ENCODE results near the gene OBSCN.

OBSCN gene

GRCh38 chr1:228321435-228321834 lies 113.6 kb downstream of the OBSCN start:
- TF ChIP-seq CTCF (IDR thresholded peaks at IDR 0.05; ENCODE audit: borderline replicate concordance, control extremely low read depth, extremely low read depth, insufficient read depth, missing control alignments) = no peak
- in situ Hi-C loops (cut with MboI; ENCODE audit: low sequenced_read_pairs, unreplicated experiment) = no loop called here
- no peak for DNase-seq (ENCODE audit: low spot score)

GRCh38 chr1:228321895-228322294 lies 114.1 kb downstream of the OBSCN start:
- no peak for TF ChIP-seq CTCF (IDR thresholded peaks at IDR 0.05; ENCODE audit: borderline replicate concordance, control extremely low read depth, extremely low read depth, insufficient read depth, missing control alignments)
- in situ Hi-C loops (cut with MboI; ENCODE audit: low sequenced_read_pairs, unreplicated experiment) = no loop called here
- DNase-seq (ENCODE audit: low spot score) = no peak

- TF ChIP-seq CTCF (IDR thresholded peaks at IDR 0.05; ENCODE audit: borderline replicate concordance, control extremely low read depth, extremely low read depth, insufficient read depth, missing control alignments) = no peak
- in situ Hi-C loops (cut with MboI; ENCODE audit: low sequenced_read_pairs, unreplicated experiment) = no loop called here
- DNase-seq (ENCODE audit: low spot score) = no peak
These were observed 115.6 kb downstream of the OBSCN start for GRCh38 chr1:228323401-228323800.

- no peak for DNase-seq (ENCODE audit: low spot score)
- in situ Hi-C loops (cut with MboI; ENCODE audit: low sequenced_read_pairs, unreplicated experiment) = no loop called here
- TF ChIP-seq CTCF (IDR thresholded peaks at IDR 0.05; ENCODE audit: borderline replicate concordance, control extremely low read depth, extremely low read depth, insufficient read depth, missing control alignments) = no peak
These were observed 117.4 kb downstream of the OBSCN start for GRCh38 chr1:228325267-228325666.

- DNase-seq (ENCODE audit: low spot score) = no peak
- in situ Hi-C loops (cut with MboI; ENCODE audit: low sequenced_read_pairs, unreplicated experiment) = no loop called here
- no peak for TF ChIP-seq CTCF (IDR thresholded peaks at IDR 0.05; ENCODE audit: borderline replicate concordance, control extremely low read depth, extremely low read depth, insufficient read depth, missing control alignments)
These were observed 122.0 kb downstream of the OBSCN start for GRCh38 chr1:228329887-228330286.

GRCh38 chr1:228332797-228333738 lies 125.2 kb downstream of the OBSCN start:
- TF ChIP-seq CTCF (IDR thresholded peaks at IDR 0.05; ENCODE audit: borderline replicate concordance, control extremely low read depth, extremely low read depth, insufficient read depth, missing control alignments) = no peak
- DNase-seq (ENCODE audit: low spot score) = no peak
- in situ Hi-C loops (cut with MboI; ENCODE audit: low sequenced_read_pairs, unreplicated experiment) = no loop called here
